Astrocyte of the cerebellum (primary cell): ENCODE results near the gene ARSB.

ENCODE experiments used
- DNase-seq: peaks from one replicate; pipeline ENCODE4 v3.0.0-alpha.2; 2011; ENCODE audit warnings: low read depth
- H3K4me3 ChIP-seq: 2 replicates; pipeline ENCODE4 v1.5.1; 2011; ENCODE audit warnings: mild to moderate bottlenecking, low read depth, low read length, moderate library complexity
- CTCF ChIP-seq: IDR thresholded peaks from 2 replicates; pipeline ENCODE4 v1.5.1; 2012; ENCODE audit warnings: low read length, low read depth, moderate library complexity, mild to moderate bottlenecking; ENCODE audit errors: missing control alignments
- in situ Hi-C: cut with HindIII; loops from 2 replicates; pipeline ENCODE4 v1.10.0; 2017; ENCODE audit warnings: low sequenced_read_pairs

ARSB gene

GRCh38 chr5:78819707-78820106 is 165.4 kb downstream of the ARSB start:
- H3K4me3 ChIP-seq = no peak overlapping the region
- no peak for DNase-seq
- TF ChIP-seq CTCF = no peak
- in situ Hi-C loops = no loop called here

GRCh38 chr5:78819166-78819565 is 165.9 kb downstream of the ARSB start:
- no peak for DNase-seq
- no peak overlapping the region for H3K4me3 ChIP-seq
- TF ChIP-seq CTCF = no peak
- in situ Hi-C loops = no loop called here

- no peak for DNase-seq
- in situ Hi-C loops = no loop called here
- no peak for TF ChIP-seq CTCF
- no peak overlapping the region for H3K4me3 ChIP-seq
These were observed 168.9 kb downstream of the ARSB start for GRCh38 chr5:78816143-78816765.

GRCh38 chr5:78813906-78814530 is 171.1 kb downstream of the ARSB start:
- H3K4me3 ChIP-seq = no peak overlapping the region
- no peak for DNase-seq
- in situ Hi-C loops = no loop called here
- no peak for TF ChIP-seq CTCF

- no peak for TF ChIP-seq CTCF
- DNase-seq = no peak
- in situ Hi-C loops = no loop called here
- no peak overlapping the region for H3K4me3 ChIP-seq
These were observed 171.8 kb downstream of the ARSB start for GRCh38 chr5:78813286-78813685.

GRCh38 chr5:78811866-78812265 is 173.2 kb downstream of the ARSB start:
- in situ Hi-C loops = no loop called here
- no peak overlapping the region for H3K4me3 ChIP-seq
- no peak for DNase-seq
- TF ChIP-seq CTCF = no peak
